GM19468 (cell line): ENCODE results near the gene C15orf61.

Experiments used
- ATAC-seq: cut with Tn5 transposase; IDR thresholded peaks from one replicate; pipeline ENCODE4 v1.9.1; 2021; ENCODE audit warnings: mild to moderate bottlenecking, moderate library complexity, moderate number of reproducible peaks; ENCODE audit not compliant: unreplicated experiment; ENCODE audit errors: extremely low read depth

The C15orf61 gene

GRCh38 chr15:67512933-67513714 is 7.8 kb upstream of the C15orf61 start:
- ATAC-seq: no peak

DNA sequence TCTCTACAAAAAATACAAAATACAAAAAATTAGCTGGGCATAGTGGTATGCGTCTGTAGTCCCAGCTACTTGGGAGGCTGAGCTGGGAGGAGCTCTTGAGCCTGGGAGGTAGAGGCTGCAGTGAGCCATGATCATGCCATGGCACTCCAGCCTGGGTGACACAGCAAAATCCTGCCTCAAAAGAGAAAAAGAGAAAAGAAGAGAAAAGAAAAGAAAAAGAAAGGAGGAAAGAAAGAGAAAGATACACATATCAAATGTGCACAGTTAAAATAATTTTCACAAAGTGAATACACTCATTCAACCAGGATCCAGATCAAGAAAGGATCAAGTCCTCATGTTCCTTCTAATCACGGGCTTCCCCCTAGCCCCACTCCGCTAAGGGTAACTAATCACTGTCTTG is 5.8 kb upstream of the C15orf61 start:
- no peak for ATAC-seq

DNA sequence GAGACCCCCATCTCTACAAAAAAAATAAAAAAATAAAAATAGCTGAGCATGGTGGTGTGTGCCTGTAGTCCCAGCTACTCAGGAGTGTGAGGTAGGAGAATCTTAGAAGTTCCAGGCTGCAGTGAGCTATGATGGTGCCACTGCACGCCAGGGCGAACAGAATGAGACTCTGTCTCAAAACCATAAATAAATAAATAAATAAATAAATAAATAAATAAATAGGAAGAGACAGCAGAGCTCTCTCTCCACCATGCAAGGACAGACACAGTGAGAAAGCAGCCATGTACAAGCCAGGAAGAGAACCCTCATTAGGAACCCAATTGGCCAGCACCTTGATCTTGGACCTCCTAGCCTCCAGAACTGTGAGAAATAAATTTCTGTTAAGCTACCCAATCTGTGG is 5.4 kb upstream of the C15orf61 start:
- ATAC-seq: no peak

DNA sequence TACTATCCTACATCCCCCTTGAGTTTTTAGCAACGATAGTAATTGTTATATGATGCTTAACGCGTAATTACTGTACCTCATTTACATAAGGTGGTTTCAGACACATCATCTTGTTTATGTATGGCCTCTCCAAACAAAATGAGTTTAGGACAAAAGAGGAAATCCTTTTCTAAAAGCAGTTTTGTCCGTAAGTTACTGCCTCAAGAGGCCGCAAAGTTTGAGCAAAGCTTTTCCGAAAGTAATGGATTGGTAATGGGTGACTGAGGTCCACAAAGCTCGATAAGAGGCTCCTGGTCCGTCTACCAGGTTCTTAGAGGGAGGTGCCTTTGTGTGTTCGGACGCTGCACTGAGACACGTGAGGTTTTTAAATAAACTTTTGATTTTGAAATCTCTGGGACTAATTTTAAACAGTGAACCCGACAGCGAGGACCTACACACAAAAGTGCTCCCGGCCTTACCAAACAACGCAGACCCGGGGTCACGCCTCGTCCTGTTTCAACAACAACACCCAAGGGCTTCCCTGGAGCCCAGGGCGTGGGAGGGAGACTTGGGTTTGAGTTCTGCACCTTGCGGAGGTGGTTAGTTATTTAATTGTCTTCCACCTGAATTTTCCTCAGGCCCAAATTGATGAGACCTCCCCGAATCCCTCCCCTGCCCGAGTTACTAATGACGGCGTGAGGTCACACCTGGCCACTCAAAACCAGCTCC is 456 bp upstream of the C15orf61 start:
- no peak for ATAC-seq

DNA sequence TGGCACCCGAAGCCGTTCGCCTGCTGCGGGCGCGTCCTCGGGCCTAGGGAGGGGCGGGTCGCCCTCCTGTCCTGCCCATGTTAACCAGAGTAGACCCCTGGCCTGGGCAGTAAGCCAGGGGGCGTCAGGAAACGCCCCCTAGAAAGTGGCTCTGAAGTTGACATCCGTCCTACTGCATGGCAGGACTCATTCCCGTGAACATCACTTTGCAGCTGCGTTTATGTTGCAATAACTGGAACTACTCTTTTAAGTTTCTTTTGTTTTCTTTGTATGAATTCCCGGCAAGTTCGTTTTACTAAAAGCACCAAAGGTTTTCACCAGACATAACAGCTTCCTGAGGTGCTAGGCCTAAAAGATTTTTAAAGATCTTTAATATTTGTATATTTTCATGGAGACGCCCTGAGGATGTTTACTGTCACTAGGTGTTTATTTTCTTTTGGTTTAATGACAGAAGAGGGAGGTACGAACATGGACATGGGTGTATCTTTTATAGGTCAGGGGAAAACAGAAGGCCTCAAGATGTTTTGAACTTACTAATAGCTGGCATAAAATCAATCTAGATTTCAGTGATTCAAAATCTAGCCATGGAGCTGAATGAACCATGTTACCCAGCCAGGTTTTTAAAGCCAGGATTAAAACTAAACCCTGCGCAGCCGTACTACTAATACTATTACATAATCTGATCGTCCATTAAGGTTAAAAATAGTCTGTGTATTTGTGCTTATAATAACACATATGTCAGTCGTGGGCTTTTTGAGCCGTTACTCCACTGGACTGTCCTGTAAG is 1.0 kb downstream of the C15orf61 start:
- ATAC-seq: no peak

DNA sequence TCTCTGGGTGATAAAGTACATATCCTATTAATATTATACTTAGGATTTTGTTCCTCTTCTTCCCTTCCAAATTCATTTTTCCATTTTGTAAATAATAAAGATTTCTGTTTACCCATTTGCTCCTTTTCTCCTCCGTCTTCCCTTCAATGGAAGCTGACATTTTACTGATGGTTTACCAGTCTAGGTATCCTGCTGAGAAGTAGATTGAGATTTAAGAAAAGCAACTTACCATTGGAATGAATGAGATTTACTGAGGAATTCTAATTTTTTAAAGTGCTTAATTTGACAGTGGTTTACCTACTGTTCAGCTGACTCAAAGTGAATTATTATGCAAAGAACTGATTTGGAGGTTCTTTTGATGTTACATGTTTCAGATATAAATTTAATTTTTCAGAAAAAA is 2.4 kb downstream of the C15orf61 start:
- no peak for ATAC-seq

GRCh38 chr15:67524235-67524634 is 3.3 kb downstream of the C15orf61 start:
- ATAC-seq: no peak

DNA sequence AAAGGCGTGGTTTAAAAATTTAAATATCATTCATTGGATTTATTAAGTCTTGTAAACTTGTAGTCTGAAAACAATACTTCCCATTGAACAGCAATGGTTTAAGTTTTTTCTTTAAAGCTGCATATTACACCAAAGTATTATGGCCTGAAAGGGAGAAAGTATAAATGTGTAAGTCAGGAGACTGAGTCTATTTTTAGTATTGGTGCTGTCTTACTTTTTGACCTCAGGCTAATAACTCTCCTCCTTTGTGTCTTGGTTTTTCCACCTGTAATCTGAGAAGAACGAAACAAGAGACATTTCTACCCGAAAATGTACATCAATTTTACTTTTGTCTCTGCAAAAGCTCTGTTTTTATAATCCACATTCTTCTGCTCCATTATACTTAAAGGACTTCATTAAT is 7.6 kb downstream of the C15orf61 start:
- ATAC-seq: no peak

GRCh38 chr15:67531379-67531914 is 10.5 kb downstream of the C15orf61 start:
- ATAC-seq: no peak

DNA sequence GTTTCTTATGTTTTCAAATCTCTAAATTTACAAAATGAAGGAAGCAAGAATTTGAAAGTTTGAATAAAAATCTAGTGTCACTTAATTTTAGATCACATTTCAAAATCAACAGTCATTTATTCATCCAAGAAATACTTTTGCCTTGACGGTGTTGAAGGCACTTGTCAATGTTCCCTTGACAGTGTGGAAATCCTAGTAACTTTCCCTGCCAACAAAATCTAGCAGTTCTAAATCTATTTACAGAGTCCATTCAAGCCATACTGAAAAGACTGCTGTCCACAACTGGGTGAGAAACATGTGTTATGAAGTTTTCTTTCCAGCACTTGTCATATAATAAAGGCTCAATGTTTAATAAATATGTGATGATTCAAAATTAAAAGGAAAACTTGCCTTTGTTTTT is 12.9 kb downstream of the C15orf61 start:
- no peak for ATAC-seq

DNA sequence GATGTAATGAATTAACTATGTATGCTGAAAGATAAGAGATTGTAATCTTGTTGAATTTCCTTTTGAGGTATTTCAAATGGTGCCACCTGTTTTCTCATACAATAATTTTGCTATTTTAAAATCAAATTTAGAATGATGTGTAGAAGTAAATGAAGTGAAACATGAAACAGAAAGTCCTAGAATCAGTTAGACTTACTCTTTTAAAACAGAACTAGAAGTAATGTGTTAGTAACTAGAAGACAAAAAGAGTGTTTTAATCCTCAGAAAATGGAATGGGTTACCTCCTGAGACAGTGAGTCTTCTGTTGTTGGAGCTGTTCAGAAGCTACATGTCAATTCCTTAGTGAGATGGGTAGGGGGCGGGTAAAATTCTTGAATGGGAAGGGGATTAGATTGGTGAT is 13.4 kb downstream of the C15orf61 start:
- no peak for ATAC-seq

DNA sequence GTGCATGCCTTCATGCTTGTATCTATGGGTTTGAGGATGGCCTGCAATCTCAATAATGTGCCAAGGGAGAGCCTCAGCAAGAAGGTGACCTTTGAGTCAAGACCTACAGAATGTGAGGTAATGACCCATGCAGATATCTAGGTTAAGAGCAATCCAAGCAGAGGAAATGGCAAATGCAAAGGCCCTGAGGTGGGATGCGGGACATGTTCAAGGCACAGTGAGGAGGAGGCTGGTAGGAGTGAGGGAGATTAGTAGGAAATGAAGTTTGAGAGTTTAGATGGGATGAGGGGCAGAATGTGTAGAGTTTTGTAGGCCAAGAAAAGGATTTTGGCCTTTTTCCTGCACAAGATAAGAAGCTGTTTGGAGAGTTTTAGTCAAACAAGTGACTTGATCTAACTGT is 16.8 kb downstream of the C15orf61 start:
- ATAC-seq: no peak

DNA sequence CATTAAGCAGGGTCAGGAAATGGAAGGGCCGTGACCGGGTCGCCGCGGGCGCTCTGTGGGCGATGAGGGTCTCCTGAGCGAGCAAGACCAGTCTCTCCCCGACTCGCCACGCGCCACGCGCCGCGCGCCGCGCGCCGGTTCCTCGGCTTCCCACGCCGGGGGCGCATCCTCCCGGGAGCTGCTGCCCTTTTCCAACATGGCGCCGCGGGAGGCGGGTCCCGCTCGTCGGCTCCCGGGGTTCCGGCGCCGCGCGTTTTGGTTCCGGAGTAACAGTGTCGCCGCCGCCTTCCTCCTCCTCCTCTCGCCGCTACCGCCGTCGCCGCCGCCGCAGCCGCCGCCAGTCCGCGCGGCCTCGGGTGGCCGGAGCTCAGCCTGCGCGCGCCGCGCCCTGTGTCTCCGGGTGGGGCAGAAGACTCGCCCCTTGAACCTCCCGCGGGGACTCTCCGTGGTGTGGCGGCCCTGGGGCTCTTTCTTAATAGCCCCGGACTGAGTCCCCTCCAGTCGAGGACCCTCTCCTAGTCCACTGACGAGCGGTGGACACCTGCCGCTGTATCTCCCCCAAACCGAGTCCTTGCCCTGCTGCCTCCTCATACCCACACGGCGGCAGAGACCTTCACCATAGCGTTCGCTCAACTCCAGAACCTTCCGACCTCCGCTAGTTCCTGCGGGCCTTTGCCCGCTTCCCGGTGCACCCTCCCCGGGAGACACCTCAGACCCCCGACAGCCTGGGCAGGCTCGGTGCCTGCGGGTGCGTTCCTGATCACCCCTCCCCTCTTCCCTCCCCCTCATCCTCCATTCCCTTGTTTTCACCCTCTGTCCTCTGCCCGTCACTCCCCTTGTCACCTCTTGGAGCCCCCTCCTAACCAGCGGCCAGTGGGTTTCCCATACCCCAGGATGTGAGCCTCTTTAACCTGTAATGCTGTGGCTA is 21.8 kb downstream of the C15orf61 start, which contains the start of gene MAP2K5:
TSS of gene MAP2K5 (plus strand) at position 284 of the 928 bp plus-strand sequence. CDS start at position 917, 633 bp downstream.
- peak; percentile 73 for ATAC-seq

DNA sequence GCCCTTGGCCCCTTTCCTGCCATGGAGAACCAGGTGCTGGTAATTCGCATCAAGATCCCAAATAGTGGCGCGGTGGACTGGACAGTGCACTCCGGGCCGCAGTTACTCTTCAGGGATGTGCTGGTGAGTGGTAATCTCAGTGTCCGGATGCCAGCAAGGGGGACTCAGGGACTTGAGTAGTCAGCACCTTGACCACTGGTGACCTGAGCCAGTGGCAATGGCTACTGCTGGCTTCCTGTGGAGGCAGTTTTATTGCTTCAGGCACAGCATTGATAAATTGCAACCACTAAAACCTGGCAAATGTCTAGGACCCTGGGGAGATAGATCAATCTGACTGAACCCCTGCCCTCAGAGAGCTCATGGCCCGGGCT is 22.4 kb downstream of the C15orf61 start:
- no peak for ATAC-seq

DNA sequence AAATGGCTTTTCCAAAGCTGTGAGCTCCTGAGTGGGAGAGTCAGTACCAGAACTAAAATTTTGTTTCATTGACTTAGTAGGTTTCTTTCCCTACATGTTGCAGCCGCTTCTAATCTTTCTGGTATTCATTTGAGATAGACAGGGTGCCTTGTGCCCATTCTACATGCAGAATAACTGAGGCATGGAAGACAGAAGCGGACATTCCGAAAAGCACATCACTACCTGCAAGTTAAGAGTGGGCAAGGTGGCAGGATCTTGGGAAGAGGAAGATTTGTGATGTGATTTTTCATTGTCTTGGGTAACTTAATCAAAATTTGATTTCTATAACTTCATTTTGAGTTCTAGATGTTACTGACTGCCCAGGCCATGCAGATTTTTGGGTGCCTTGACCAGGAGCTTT is 23.5 kb downstream of the C15orf61 start:
- ATAC-seq: no peak

GRCh38 chr15:67545864-67546263 is 24.9 kb downstream of the C15orf61 start:
- no peak for ATAC-seq

- ATAC-seq: no peak
These were observed 26.1 kb downstream of the C15orf61 start for GRCh38 chr15:67547064-67547463.

- no peak for ATAC-seq
These were observed 26.9 kb downstream of the C15orf61 start for GRCh38 chr15:67547836-67548235.

GRCh38 chr15:67548236-67548852 is 27.4 kb downstream of the C15orf61 start:
- no peak for ATAC-seq
